ENCODE results near the gene ACAA1.
"Not testable (repeated sequence)": the region's sequence is repeated elsewhere in the genome, so short reads cannot be mapped to it uniquely, and the experiment has no call there.

Gene ACAA1

GRCh38 chr3:38082296-38082695 lies 54.6 kb downstream of the ACAA1 start:
- not testable (repeated sequence) for H3K27me3 ChIP-seq (replicated peaks; ENCODE audit: control insufficient read depth, insufficient read depth, low read length); H3K9ac ChIP-seq (ENCODE audit: low read length); H3K9me3 ChIP-seq (ENCODE audit: control insufficient read depth, low read length); DNase-seq (ENCODE audit: low read depth); H3K4me3 ChIP-seq (ENCODE audit: low read length); H3K36me3 ChIP-seq (ENCODE audit: control insufficient read depth, insufficient read depth, low read length, severe bottlenecking)
- H3K4me1 ChIP-seq (ENCODE audit: control insufficient read depth, insufficient read depth, low read length) = peaks cover 10% of the 10 kb centered on the region

GRCh38 chr3:38077073-38077472 lies 59.9 kb downstream of the ACAA1 start:
- not testable (repeated sequence) for H3K4me1 ChIP-seq (ENCODE audit: control insufficient read depth, insufficient read depth, low read length); H3K9ac ChIP-seq (ENCODE audit: low read length); DNase-seq (ENCODE audit: low read depth); H3K9me3 ChIP-seq (ENCODE audit: control insufficient read depth, low read length); H3K4me3 ChIP-seq (ENCODE audit: low read length); H3K36me3 ChIP-seq (ENCODE audit: control insufficient read depth, insufficient read depth, low read length, severe bottlenecking); H3K27me3 ChIP-seq (replicated peaks; ENCODE audit: control insufficient read depth, insufficient read depth, low read length)
